Activated naive CD8-positive, alpha-beta T cell (primary cell): ENCODE measurements around the gene CCT5.
"Not testable (repeated sequence)": the region's sequence is repeated elsewhere in the genome, so short reads cannot be mapped to it uniquely, and the experiment has no call there.

Experiments
- H3K27ac Mint-ChIP-seq: one replicate; pipeline ENCODE4 v1.8.0; 2021; ENCODE audit warnings: mixed read lengths
- H3K27me3 Mint-ChIP-seq: one replicate; pipeline ENCODE4 v1.8.0; 2021; ENCODE audit warnings: mixed read lengths
- H3K36me3 Mint-ChIP-seq: one replicate; pipeline ENCODE4 v1.8.0; 2021; ENCODE audit warnings: mixed read lengths
- H3K4me1 Mint-ChIP-seq: one replicate; pipeline ENCODE4 v1.8.0; 2021; ENCODE audit warnings: low read depth, mixed read lengths
- H3K4me3 Mint-ChIP-seq: one replicate; pipeline ENCODE4 v1.8.0; 2021; ENCODE audit warnings: mild to moderate bottlenecking, mixed read lengths
- H3K9me3 Mint-ChIP-seq: one replicate; pipeline ENCODE4 v1.8.0; 2021; ENCODE audit warnings: low read depth, mixed read lengths

CCT5 gene

GRCh38 chr5:10277773-10278630 is 27.9 kb downstream of the CCT5 start:
- H3K27me3 Mint-ChIP-seq = peaks cover 2% of the 10 kb centered on the region
- no peak overlapping the region for H3K4me3 Mint-ChIP-seq
- H3K4me1 Mint-ChIP-seq = peaks cover 8% of the 10 kb centered on the region
- no peaks in the 10 kb centered on the region for H3K36me3 Mint-ChIP-seq
- H3K27ac Mint-ChIP-seq = no peak overlapping the region
- H3K9me3 Mint-ChIP-seq = no peaks in the 10 kb centered on the region

GRCh38 chr5:10278658-10279279 is 28.7 kb downstream of the CCT5 start:
- H3K36me3 Mint-ChIP-seq = no peaks in the 10 kb centered on the region
- H3K4me1 Mint-ChIP-seq = peaks cover 10% of the 10 kb centered on the region
- peaks cover 2% of the 10 kb centered on the region for H3K27me3 Mint-ChIP-seq
- no peak overlapping the region for H3K27ac Mint-ChIP-seq
- H3K4me3 Mint-ChIP-seq = no peak overlapping the region
- H3K9me3 Mint-ChIP-seq = no peaks in the 10 kb centered on the region

GRCh38 chr5:10279328-10279727 is 29.2 kb downstream of the CCT5 start:
- Mint-ChIP-seq H3K4me1 (peaks cover 12% of the 10 kb centered on the region), H3K4me3 (no peak overlapping the region), H3K36me3 (no peaks in the 10 kb centered on the region), H3K9me3 (no peaks in the 10 kb centered on the region), H3K27me3 (peaks cover 2% of the 10 kb centered on the region), H3K27ac (no peak overlapping the region)

- no peaks in the 10 kb centered on the region for H3K9me3 Mint-ChIP-seq
- peaks cover 11% of the 10 kb centered on the region for H3K4me1 Mint-ChIP-seq
- H3K27ac Mint-ChIP-seq = no peak overlapping the region
- H3K4me3 Mint-ChIP-seq = no peak overlapping the region
- H3K36me3 Mint-ChIP-seq = no peaks in the 10 kb centered on the region
- peaks cover 2% of the 10 kb centered on the region for H3K27me3 Mint-ChIP-seq
Observed at GRCh38 chr5:10279925-10280720, 30.0 kb downstream of the CCT5 start.

- no peak overlapping the region for H3K4me3 Mint-ChIP-seq
- no peaks in the 10 kb centered on the region for H3K36me3 Mint-ChIP-seq
- no peaks in the 10 kb centered on the region for H3K27me3 Mint-ChIP-seq
- no peaks in the 10 kb centered on the region for H3K9me3 Mint-ChIP-seq
- peaks cover 4% of the 10 kb centered on the region for H3K4me1 Mint-ChIP-seq
- H3K27ac Mint-ChIP-seq = no peak overlapping the region
Observed at GRCh38 chr5:10283927-10284635, 34.0 kb downstream of the CCT5 start.

GRCh38 chr5:10285362-10285761 is 35.3 kb downstream of the CCT5 start:
- not testable (repeated sequence) for H3K9me3 Mint-ChIP-seq

GRCh38 chr5:10286162-10286861 is 36.2 kb downstream of the CCT5 start:
- Mint-ChIP-seq H3K27me3 (no peaks in the 10 kb centered on the region), H3K27ac (no peak overlapping the region), H3K9me3 (no peaks in the 10 kb centered on the region), H3K4me1 (peaks cover 4% of the 10 kb centered on the region), H3K4me3 (no peak overlapping the region), H3K36me3 (no peaks in the 10 kb centered on the region)

More at GRCh38 chr5:10285362-10285761, 35.3 kb downstream of the CCT5 start:
- not testable (repeated sequence) for H3K27ac Mint-ChIP-seq, H3K4me1 Mint-ChIP-seq, H3K27me3 Mint-ChIP-seq, H3K36me3 Mint-ChIP-seq, H3K4me3 Mint-ChIP-seq

- Mint-ChIP-seq H3K27ac (no peak overlapping the region), H3K36me3 (no peaks in the 10 kb centered on the region), H3K9me3 (no peaks in the 10 kb centered on the region), H3K4me3 (no peak overlapping the region), H3K27me3 (no peaks in the 10 kb centered on the region), H3K4me1 (peaks cover 4% of the 10 kb centered on the region)
Observed at GRCh38 chr5:10286862-10287227, 36.8 kb downstream of the CCT5 start.

- no peak overlapping the region for H3K27ac Mint-ChIP-seq
- H3K9me3 Mint-ChIP-seq = no peaks in the 10 kb centered on the region
- no peak overlapping the region for H3K4me3 Mint-ChIP-seq
- no peaks in the 10 kb centered on the region for H3K27me3 Mint-ChIP-seq
- H3K36me3 Mint-ChIP-seq = no peaks in the 10 kb centered on the region
- peaks cover 2% of the 10 kb centered on the region for H3K4me1 Mint-ChIP-seq
Observed at GRCh38 chr5:10288592-10289219, 38.6 kb downstream of the CCT5 start.

- Mint-ChIP-seq H3K4me3 (no peak overlapping the region), H3K27ac (no peak overlapping the region)
Observed at GRCh38 chr5:10289353-10289752, 39.3 kb downstream of the CCT5 start.

GRCh38 chr5:10289991-10290390 is 39.9 kb downstream of the CCT5 start:
- Mint-ChIP-seq H3K36me3 (no peaks in the 10 kb centered on the region), H3K27me3 (no peaks in the 10 kb centered on the region), H3K4me1 (no peaks in the 10 kb centered on the region), H3K4me3 (no peak overlapping the region), H3K27ac (no peak overlapping the region), H3K9me3 (no peaks in the 10 kb centered on the region)

More at GRCh38 chr5:10289353-10289752, 39.3 kb downstream of the CCT5 start:
- H3K9me3 Mint-ChIP-seq = no peaks in the 10 kb centered on the region
- H3K27me3 Mint-ChIP-seq = no peaks in the 10 kb centered on the region
- H3K36me3 Mint-ChIP-seq = no peaks in the 10 kb centered on the region
- H3K4me1 Mint-ChIP-seq = no peaks in the 10 kb centered on the region

GRCh38 chr5:10290438-10290837 is 40.4 kb downstream of the CCT5 start:
- Mint-ChIP-seq H3K4me1 (no peaks in the 10 kb centered on the region), H3K4me3 (no peak overlapping the region), H3K27ac (no peak overlapping the region), H3K36me3 (no peaks in the 10 kb centered on the region), H3K27me3 (no peaks in the 10 kb centered on the region), H3K9me3 (no peaks in the 10 kb centered on the region)

- H3K4me3 Mint-ChIP-seq = no peak overlapping the region
Observed at GRCh38 chr5:10291692-10292339, 41.7 kb downstream of the CCT5 start.

More at GRCh38 chr5:10291692-10292339, 41.7 kb downstream of the CCT5 start:
- H3K27ac Mint-ChIP-seq = no peak overlapping the region
- H3K9me3 Mint-ChIP-seq = no peaks in the 10 kb centered on the region
- no peaks in the 10 kb centered on the region for H3K36me3 Mint-ChIP-seq
- no peaks in the 10 kb centered on the region for H3K4me1 Mint-ChIP-seq
- peaks cover 4% of the 10 kb centered on the region for H3K27me3 Mint-ChIP-seq
